ENCODE data around the gene TBXA2R.
A peak's percentile ranks its signal among the peaks of the same experiment; 100 is the strongest.
"Not testable (repeated sequence)": the region's sequence is repeated elsewhere in the genome, so short reads cannot be mapped to it uniquely, and the experiment has no call there.

TBXA2R gene

GRCh38 chr19:3586707-3587346 is 19.8 kb downstream of the TBXA2R start:
- peaks cover 74% of the 10 kb centered on the region for H3K27me3 ChIP-seq (replicated peaks; ENCODE audit: insufficient read depth, low read length)

GRCh38 chr19:3586127-3586626 is 20.5 kb downstream of the TBXA2R start:
- Histone ChIP-seq H2AFZ (ENCODE audit: low read length) (no peak overlapping the region), H4K20me1 (ENCODE audit: insufficient read depth, low read length) (no peaks in the 10 kb centered on the region), H3K4me1 (ENCODE audit: low read length) (no peaks in the 10 kb centered on the region), H3K4me3 (ENCODE audit: low read length) (no peak overlapping the region), H3K27ac (ENCODE audit: low read length) (no peak overlapping the region), H3F3A (ENCODE audit: insufficient read depth, low read length) (no peaks in the 10 kb centered on the region), H3K27me3 (replicated peaks; ENCODE audit: insufficient read depth, low read length) (peaks cover 68% of the 10 kb centered on the region), H3K9ac (ENCODE audit: low read length) (no peak overlapping the region), H3K9me2 (replicated peaks; ENCODE audit: insufficient read depth, low read length) (no peaks in the 10 kb centered on the region), H3K36me3 (replicated peaks; ENCODE audit: insufficient read depth, low read length) (no peaks in the 10 kb centered on the region), H3K9me3 (replicated peaks; ENCODE audit: insufficient read depth, low read length) (no peaks in the 10 kb centered on the region), H3K79me2 (ENCODE audit: low read length) (no peaks in the 10 kb centered on the region), H3K4me2 (ENCODE audit: low read depth, low read length) (no peak overlapping the region)
- no peak for TF ChIP-seq EZH2 (optimal IDR thresholded peaks at IDR 0.05; ENCODE audit: low read depth, low read length)
- peak; percentile 56 for TF ChIP-seq CTCF (IDR thresholded peaks at IDR 0.05; ENCODE audit: low read length)
- TF ChIP-seq EZH2phosphoT487 (IDR thresholded peaks at IDR 0.05; ENCODE audit: low read length): no peak
- DNase-seq: no peak

More at GRCh38 chr19:3586707-3587346, 19.8 kb downstream of the TBXA2R start:
- Histone ChIP-seq H3K9ac (ENCODE audit: low read length) (no peak overlapping the region), H3K4me2 (ENCODE audit: low read depth, low read length) (no peak overlapping the region), H3K9me2 (replicated peaks; ENCODE audit: insufficient read depth, low read length) (no peaks in the 10 kb centered on the region), H3K4me1 (ENCODE audit: low read length) (no peaks in the 10 kb centered on the region), H3K9me3 (replicated peaks; ENCODE audit: insufficient read depth, low read length) (no peaks in the 10 kb centered on the region), H3K79me2 (ENCODE audit: low read length) (no peaks in the 10 kb centered on the region), H3K27ac (ENCODE audit: low read length) (no peak overlapping the region), H3F3A (ENCODE audit: insufficient read depth, low read length) (no peaks in the 10 kb centered on the region), H4K20me1 (ENCODE audit: insufficient read depth, low read length) (no peaks in the 10 kb centered on the region), H2AFZ (ENCODE audit: low read length) (no peak overlapping the region), H3K4me3 (ENCODE audit: low read length) (no peak overlapping the region), H3K36me3 (replicated peaks; ENCODE audit: insufficient read depth, low read length) (no peaks in the 10 kb centered on the region)
- no peak for DNase-seq
- TF ChIP-seq EZH2 (optimal IDR thresholded peaks at IDR 0.05; ENCODE audit: low read depth, low read length) (no peak), CTCF (IDR thresholded peaks at IDR 0.05; ENCODE audit: low read length) (no peak), EZH2phosphoT487 (IDR thresholded peaks at IDR 0.05; ENCODE audit: low read length) (no peak)

- no peak within 1 kb of the TSS for H3K4me2 ChIP-seq (ENCODE audit: low read depth, low read length)
- H3K9ac ChIP-seq (ENCODE audit: low read length): no peak within 1 kb of the TSS
- no peak for TF ChIP-seq EZH2phosphoT487 (IDR thresholded peaks at IDR 0.05; ENCODE audit: low read length)
- no peak for DNase-seq
- no peaks in the 10 kb centered on the region for H3K4me1 ChIP-seq (ENCODE audit: low read length)
- no peaks in the 10 kb centered on the region for H3K36me3 ChIP-seq (replicated peaks; ENCODE audit: insufficient read depth, low read length)
- no peaks in the 10 kb centered on the region for H3K9me3 ChIP-seq (replicated peaks; ENCODE audit: insufficient read depth, low read length)
- H4K20me1 ChIP-seq (ENCODE audit: insufficient read depth, low read length): no peaks in the 10 kb centered on the region
- H2AFZ ChIP-seq (ENCODE audit: low read length): no peak within 1 kb of the TSS
- H3F3A ChIP-seq (ENCODE audit: insufficient read depth, low read length): no peaks in the 10 kb centered on the region
- H3K4me3 ChIP-seq (ENCODE audit: low read length): no peak within 1 kb of the TSS
- H3K9me2 ChIP-seq (replicated peaks; ENCODE audit: insufficient read depth, low read length): no peaks in the 10 kb centered on the region
- no peak within 1 kb of the TSS for H3K27ac ChIP-seq (ENCODE audit: low read length)
- H3K27me3 ChIP-seq (replicated peaks; ENCODE audit: insufficient read depth, low read length): peaks cover 61% of the 10 kb centered on the region
- H3K79me2 ChIP-seq (ENCODE audit: low read length): no peaks in the 10 kb centered on the region
These were observed 21.2 kb downstream of the TBXA2R start, which contains the start of gene GIPC3 for GRCh38 chr19:3585301-3586126. Gene GIPC3 (plus strand): TSS chr19:3585478. CDS start chr19:3585598, 120 bp downstream.

- not testable (repeated sequence) for H2AFZ ChIP-seq (ENCODE audit: low read length); H3K4me2 ChIP-seq (ENCODE audit: low read depth, low read length); H3K9me3 ChIP-seq (replicated peaks; ENCODE audit: insufficient read depth, low read length); H3K36me3 ChIP-seq (replicated peaks; ENCODE audit: insufficient read depth, low read length); H3K27ac ChIP-seq (ENCODE audit: low read length); H3K4me3 ChIP-seq (ENCODE audit: low read length); H3K4me1 ChIP-seq (ENCODE audit: low read length); H3K9ac ChIP-seq (ENCODE audit: low read length); H3K79me2 ChIP-seq (ENCODE audit: low read length); H3K9me2 ChIP-seq (replicated peaks; ENCODE audit: insufficient read depth, low read length); H3F3A ChIP-seq (ENCODE audit: insufficient read depth, low read length); DNase-seq; H4K20me1 ChIP-seq (ENCODE audit: insufficient read depth, low read length)
- peaks cover 49% of the 10 kb centered on the region for H3K27me3 ChIP-seq (replicated peaks; ENCODE audit: insufficient read depth, low read length)
These were observed 22.5 kb downstream of the TBXA2R start for GRCh38 chr19:3584036-3584802.

- not testable (repeated sequence) for H3K9ac ChIP-seq (ENCODE audit: low read length); H3K9me3 ChIP-seq (replicated peaks; ENCODE audit: insufficient read depth, low read length); H3F3A ChIP-seq (ENCODE audit: insufficient read depth, low read length); H3K79me2 ChIP-seq (ENCODE audit: low read length); H3K9me2 ChIP-seq (replicated peaks; ENCODE audit: insufficient read depth, low read length); DNase-seq; H3K4me3 ChIP-seq (ENCODE audit: low read length); H3K4me2 ChIP-seq (ENCODE audit: low read depth, low read length); H3K27ac ChIP-seq (ENCODE audit: low read length); H2AFZ ChIP-seq (ENCODE audit: low read length); H3K36me3 ChIP-seq (replicated peaks; ENCODE audit: insufficient read depth, low read length); H3K4me1 ChIP-seq (ENCODE audit: low read length); H4K20me1 ChIP-seq (ENCODE audit: insufficient read depth, low read length)
- H3K27me3 ChIP-seq (replicated peaks; ENCODE audit: insufficient read depth, low read length): peaks cover 30% of the 10 kb centered on the region
These were observed 24.9 kb downstream of the TBXA2R start for GRCh38 chr19:3581792-3582191.
